Activated CD8-positive, alpha-beta memory T cell treated with anti-CD3 and anti-CD28 coated beads, Interleukin-2, amount 10 ng/mL, durations not matched to agents 7 days and 5 days (primary cell): ENCODE measurements around the gene PPP1R9B. TPM values are rescaled to one million over a fixed set of nuclear protein-coding genes. Genes with fewer than 3 reads are reported as not detected.

ENCODE experiments used
- ATAC-seq: fragments of 150-1000 bp; cut with Tn5 transposase; one replicate; pipeline ENCODE4 v1.10.0; 2021; ENCODE audit warnings: moderate library complexity
- CTCF ChIA-PET: fragments of 350-600 bp; sonication (Branson Sonifier 250); formaldehyde crosslinking; loops from one replicate; lab custom pipeline; 2021; ENCODE audit warnings: antibody characterized with exemption; lab: Charles Lee
- DNase-seq: peaks from one replicate; pipeline ENCODE4 v3.0.0-alpha.2; 2020
- H3K27ac Mint-ChIP-seq: one replicate; pipeline ENCODE4 v1.8.0; 2021; ENCODE audit warnings: mild to moderate bottlenecking, mixed read lengths
- H3K27me3 Mint-ChIP-seq: one replicate; pipeline ENCODE4 v1.8.0; 2021; ENCODE audit warnings: mixed read lengths
- H3K36me3 Mint-ChIP-seq: one replicate; pipeline ENCODE4 v1.8.0; 2021; ENCODE audit warnings: mild to moderate bottlenecking, mixed read lengths
- H3K4me1 Mint-ChIP-seq: one replicate; pipeline ENCODE4 v1.8.0; 2021; ENCODE audit warnings: mixed read lengths
- H3K4me3 Mint-ChIP-seq: one replicate; pipeline ENCODE4 v1.8.0; 2021; ENCODE audit warnings: mild to moderate bottlenecking, moderate library complexity, mixed read lengths
- H3K9me3 Mint-ChIP-seq: one replicate; pipeline ENCODE4 v1.8.0; 2022; ENCODE audit warnings: low read depth, mixed read lengths
- total RNA-seq, 2 experiments: library from RNA; stranded (reverse); gene quantifications; one replicate each; pipeline ENCODE4 v1.2.3, GENCODE V29; 2021

PPP1R9B gene
- 100 to 1,000 TPM; 108 to 121 TPM for total RNA-seq

- H3K4me1 Mint-ChIP-seq = peaks cover 49% of the 10 kb centered on the region
- peak within 1 kb of the TSS; percentile 96 for H3K27ac Mint-ChIP-seq
- peak within 1 kb of the TSS; percentile 80 for H3K4me3 Mint-ChIP-seq
- CTCF ChIA-PET = interaction anchor here (0.7 to 6.2 kb wide), 9 partner anchors 7 to 55 kb away, joined by 3 to 81 read pairs (median 5); partner anchors contain the start of gene PDK2
- ATAC-seq = peak; percentile 12
- no peak for DNase-seq
- H3K27me3 Mint-ChIP-seq = no peaks in the 10 kb centered on the region
- no peaks in the 10 kb centered on the region for H3K9me3 Mint-ChIP-seq
- peaks cover 14% of the 10 kb centered on the region for H3K36me3 Mint-ChIP-seq
Measured at GRCh38 chr17:50150354-50151040, at the start of gene PPP1R9B. TSS of gene PPP1R9B (minus strand) at chr17:50150677. CDS start at chr17:50150513, 164 bp downstream.

- CTCF ChIA-PET = interaction anchor here (0.6 to 7.7 kb wide), 69 partner anchors 9 to 342 kb away, joined by 3 to 244 read pairs (median 5); partner anchors contain the start of genes ACSF2, EME1, ITGA3 and LRRC59
- Mint-ChIP-seq H3K4me3 (peak overlapping the region; percentile 61), H3K36me3 (no peaks in the 10 kb centered on the region), H3K27ac (no peak overlapping the region), H3K27me3 (peaks cover 51% of the 10 kb centered on the region), H3K9me3 (no peaks in the 10 kb centered on the region), H3K4me1 (peaks cover 13% of the 10 kb centered on the region)
- DNase-seq (peak; percentile 80), ATAC-seq (peak; percentile 82)
Measured at GRCh38 chr17:50199803-50200456, 49.5 kb upstream of the PPP1R9B start.

DNA sequence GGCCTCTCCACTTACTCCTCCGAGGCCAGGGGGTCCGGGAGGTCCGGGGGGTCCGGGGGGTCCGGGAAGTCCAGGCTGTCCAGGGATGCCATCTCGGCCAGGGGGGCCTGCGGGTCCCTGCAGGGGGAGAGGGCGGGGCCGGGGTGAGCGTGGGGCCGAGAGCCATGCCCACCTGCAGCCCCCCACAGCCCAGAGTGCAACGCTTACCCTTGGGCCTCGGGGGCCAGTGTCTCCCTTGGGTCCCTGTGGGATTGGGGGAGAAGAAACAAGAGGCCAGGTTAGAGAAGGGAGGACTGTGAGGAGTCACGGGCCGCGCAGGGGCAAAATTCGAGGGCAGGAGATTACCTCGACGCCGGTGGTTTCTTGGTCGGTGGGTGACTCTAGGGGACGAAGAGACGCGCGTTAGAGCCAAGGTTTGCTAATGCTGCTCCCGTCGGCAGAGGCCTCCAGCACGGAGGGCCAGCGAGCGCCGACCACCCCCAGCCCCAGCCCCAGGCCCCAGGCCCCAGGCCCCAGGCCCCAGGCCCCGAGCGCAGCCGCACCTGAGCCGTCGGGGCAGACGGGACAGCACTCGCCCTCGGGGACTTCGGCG is 48.8 kb upstream of the PPP1R9B start:
- no peak for ATAC-seq
- Mint-ChIP-seq H3K36me3 (no peaks in the 10 kb centered on the region), H3K27me3 (peaks cover 49% of the 10 kb centered on the region), H3K4me1 (peaks cover 13% of the 10 kb centered on the region), H3K27ac (no peak overlapping the region), H3K4me3 (peak overlapping the region; percentile 61), H3K9me3 (no peaks in the 10 kb centered on the region)
- CTCF ChIA-PET = interaction anchor here (0.9 to 7.7 kb wide), 25 partner anchors 11 to 280 kb away, joined by 3 to 244 read pairs (median 10); partner anchors contain the start of genes ITGA3, PDK2, SGCA and TMEM92
- DNase-seq = no peak

DNA sequence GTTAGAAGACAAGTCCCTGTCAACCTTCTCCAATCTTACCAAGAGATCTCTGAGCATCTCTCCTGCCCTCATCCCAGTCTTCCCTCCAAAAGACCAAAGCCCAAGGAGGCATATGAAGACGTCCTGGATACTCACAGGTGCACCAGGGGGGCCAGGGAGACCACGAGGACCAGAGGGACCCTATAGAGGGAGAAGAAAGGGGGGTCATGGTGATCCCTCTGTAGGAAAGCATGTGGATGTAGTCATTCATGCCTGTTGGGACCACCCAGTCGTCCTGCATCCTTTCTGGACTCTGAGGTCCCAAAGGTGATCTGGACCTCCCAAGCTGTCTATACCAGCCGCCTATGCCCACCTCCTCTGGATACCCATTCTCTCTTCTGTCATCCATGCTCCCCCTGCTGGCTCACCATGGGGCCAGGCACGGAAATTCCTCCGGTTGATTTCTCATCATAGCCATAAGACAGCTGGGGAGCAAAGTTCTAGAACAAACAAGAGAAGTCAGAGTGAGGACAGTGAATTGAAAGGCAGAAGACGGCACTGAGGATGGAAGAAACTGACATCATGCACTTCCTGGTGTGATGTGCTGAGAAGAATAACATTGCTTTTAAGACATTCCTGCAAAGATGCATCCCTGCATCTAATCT is 47.7 kb upstream of the PPP1R9B start:
- ATAC-seq (peak; percentile 24), DNase-seq (peak; percentile 79)
- H3K27ac Mint-ChIP-seq = no peak overlapping the region
- H3K4me1 Mint-ChIP-seq = peaks cover 13% of the 10 kb centered on the region
- H3K4me3 Mint-ChIP-seq = no peak overlapping the region
- H3K27me3 Mint-ChIP-seq = peaks cover 44% of the 10 kb centered on the region
- H3K36me3 Mint-ChIP-seq = no peaks in the 10 kb centered on the region
- CTCF ChIA-PET = interaction anchor here (0.6 to 3.5 kb wide), 19 partner anchors 10 to 104 kb away, joined by 3 to 82 read pairs (median 4); partner anchors contain the start of gene PDK2
- H3K9me3 Mint-ChIP-seq = no peaks in the 10 kb centered on the region

DNA sequence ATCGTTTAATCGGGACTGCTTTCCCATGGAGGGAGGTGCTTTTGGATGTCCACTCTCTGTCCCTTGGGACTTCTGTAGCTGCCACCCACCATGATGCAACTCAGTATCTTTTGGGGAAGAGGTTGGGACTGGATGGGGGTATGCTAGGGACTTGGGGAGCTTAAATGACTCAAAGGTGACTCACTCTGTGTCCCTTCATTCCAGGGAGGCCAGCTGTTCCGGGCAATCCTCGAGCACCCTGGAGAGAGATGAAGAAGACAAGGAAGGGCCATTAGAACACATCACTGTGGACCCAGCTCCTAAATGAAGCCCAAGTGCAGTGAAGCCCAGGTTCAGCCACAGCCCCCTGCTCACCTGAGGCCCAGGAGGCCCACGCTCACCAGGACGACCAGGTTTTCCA is 46.3 kb upstream of the PPP1R9B start:
- DNase-seq (no peak), ATAC-seq (no peak)
- no peak overlapping the region for H3K4me3 Mint-ChIP-seq
- no peak overlapping the region for H3K27ac Mint-ChIP-seq
- CTCF ChIA-PET = interaction anchor here (0.7 to 3.5 kb wide), 13 partner anchors 9 to 100 kb away, joined by 3 to 82 read pairs (median 5); partner anchors contain the start of genes PPP1R9B and TMEM92
- no peaks in the 10 kb centered on the region for H3K36me3 Mint-ChIP-seq
- H3K9me3 Mint-ChIP-seq = no peaks in the 10 kb centered on the region
- peaks cover 13% of the 10 kb centered on the region for H3K4me1 Mint-ChIP-seq
- peaks cover 31% of the 10 kb centered on the region for H3K27me3 Mint-ChIP-seq

DNA sequence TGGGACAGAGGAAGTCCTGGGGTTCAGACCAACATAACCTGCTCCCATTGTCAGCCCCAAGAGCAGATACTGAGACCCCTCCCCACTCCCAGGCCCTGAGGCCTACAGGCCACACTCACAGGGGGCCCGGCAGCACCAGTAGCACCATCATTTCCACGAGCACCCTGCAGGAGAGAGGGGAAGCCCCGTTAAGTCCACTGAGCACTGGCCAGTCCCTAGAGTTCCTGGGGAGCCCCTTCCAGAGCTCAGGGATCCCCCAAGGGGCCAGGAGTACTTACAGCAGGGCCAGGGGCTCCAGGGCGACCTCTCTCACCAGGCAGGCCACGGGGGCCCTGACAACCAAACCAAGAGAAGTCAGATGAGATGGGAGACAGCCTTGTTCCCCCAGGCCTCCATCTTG is 45.6 kb upstream of the PPP1R9B start:
- ATAC-seq = no peak
- Mint-ChIP-seq H3K9me3 (no peaks in the 10 kb centered on the region), H3K4me3 (no peak overlapping the region), H3K27me3 (peaks cover 26% of the 10 kb centered on the region), H3K4me1 (peaks cover 10% of the 10 kb centered on the region), H3K36me3 (no peaks in the 10 kb centered on the region), H3K27ac (no peak overlapping the region)
- no peak for DNase-seq
- CTCF ChIA-PET = interaction anchor here (0.7 to 3.5 kb wide), 11 partner anchors 8 to 101 kb away, joined by 3 to 82 read pairs (median 7); partner anchors contain the start of gene TMEM92

- H3K4me1 Mint-ChIP-seq = peaks cover 6% of the 10 kb centered on the region
- no peaks in the 10 kb centered on the region for H3K9me3 Mint-ChIP-seq
- ATAC-seq (no peak), DNase-seq (no peak)
- H3K4me3 Mint-ChIP-seq = no peak overlapping the region
- CTCF ChIA-PET = interaction anchor here (2.6 to 3.5 kb wide), 4 partner anchors 17 to 102 kb away, joined by 7 to 82 read pairs (median 16); partner anchors contain the start of gene TMEM92
- peaks cover 20% of the 10 kb centered on the region for H3K27me3 Mint-ChIP-seq
- no peak overlapping the region for H3K27ac Mint-ChIP-seq
- no peaks in the 10 kb centered on the region for H3K36me3 Mint-ChIP-seq
Measured at GRCh38 chr17:50194934-50195865, 44.7 kb upstream of the PPP1R9B start.

DNA sequence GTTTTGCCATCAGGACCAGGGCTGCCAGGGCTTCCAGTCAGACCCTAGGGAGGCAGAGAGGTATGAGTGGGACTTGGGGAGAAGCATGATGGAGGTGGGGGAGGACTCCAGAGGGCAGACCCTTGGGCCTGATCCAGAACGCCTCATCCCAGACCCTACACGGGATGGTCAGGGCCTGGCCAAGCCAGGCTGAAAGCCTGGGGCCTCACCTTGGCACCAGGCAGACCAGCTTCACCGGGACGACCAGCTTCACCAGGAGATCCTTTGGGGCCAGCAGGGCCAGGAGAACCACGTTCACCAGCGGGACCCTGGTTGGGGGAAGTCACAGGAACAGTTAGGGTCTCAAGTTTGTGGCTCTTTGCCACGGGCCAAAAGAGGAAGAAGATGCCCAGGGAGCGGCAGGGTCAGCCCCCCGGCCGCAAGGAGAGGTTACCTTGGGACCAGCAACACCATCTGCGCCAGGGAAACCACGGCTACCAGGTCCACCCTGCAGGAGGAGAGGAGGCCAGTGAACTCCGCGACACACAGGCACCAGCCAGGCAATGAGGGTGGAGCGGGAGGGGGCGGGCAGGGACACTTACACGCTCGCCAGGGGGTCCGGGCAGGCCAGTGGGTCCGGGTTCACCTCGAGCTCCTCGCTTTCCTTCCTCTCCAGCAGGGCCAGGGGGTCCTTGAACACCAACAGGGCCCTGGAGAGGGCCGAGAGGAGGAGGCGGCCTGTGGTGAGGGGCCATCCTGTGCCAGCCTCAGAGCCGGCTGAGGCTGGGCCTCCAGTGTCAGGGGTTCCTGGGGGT is 43.9 kb upstream of the PPP1R9B start:
- ATAC-seq (no peak), DNase-seq (no peak)
- H3K4me1 Mint-ChIP-seq = peaks cover 2% of the 10 kb centered on the region
- H3K27me3 Mint-ChIP-seq = peaks cover 20% of the 10 kb centered on the region
- H3K9me3 Mint-ChIP-seq = no peaks in the 10 kb centered on the region
- CTCF ChIA-PET = no interaction called here
- H3K36me3 Mint-ChIP-seq = no peaks in the 10 kb centered on the region
- no peak overlapping the region for H3K27ac Mint-ChIP-seq
- H3K4me3 Mint-ChIP-seq = no peak overlapping the region

- DNase-seq = no peak
- no peaks in the 10 kb centered on the region for H3K36me3 Mint-ChIP-seq
- H3K4me1 Mint-ChIP-seq = no peaks in the 10 kb centered on the region
- H3K27me3 Mint-ChIP-seq = peaks cover 9% of the 10 kb centered on the region
- CTCF ChIA-PET = no interaction called here
- no peak overlapping the region for H3K4me3 Mint-ChIP-seq
- no peaks in the 10 kb centered on the region for H3K9me3 Mint-ChIP-seq
- no peak for ATAC-seq
- no peak overlapping the region for H3K27ac Mint-ChIP-seq
Measured at GRCh38 chr17:50192618-50193291, 42.3 kb upstream of the PPP1R9B start.

DNA sequence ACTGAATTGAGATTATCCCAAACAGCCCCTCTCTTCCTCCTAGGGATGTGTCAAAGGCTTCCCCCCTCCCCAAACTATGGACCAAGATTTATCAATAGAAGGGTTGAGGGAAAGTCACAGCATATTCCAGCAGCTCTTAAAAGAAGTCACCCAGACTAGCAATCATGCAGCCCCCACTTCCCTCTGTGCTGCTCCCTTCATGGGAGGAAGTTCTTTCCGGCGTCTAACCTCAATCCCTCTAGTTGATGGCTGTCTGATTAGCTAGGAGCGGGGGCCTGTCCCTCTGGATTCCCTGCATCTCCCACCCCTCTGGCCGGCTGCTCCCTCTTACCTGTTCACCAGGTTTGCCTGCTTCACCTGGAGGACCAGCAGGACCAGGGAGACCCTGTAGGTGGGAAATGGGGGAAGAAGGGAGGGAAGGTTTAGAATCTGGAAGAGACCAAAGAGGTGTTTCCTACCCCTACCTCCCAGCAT is 41.7 kb upstream of the PPP1R9B start:
- ATAC-seq = no peak
- peaks cover 4% of the 10 kb centered on the region for H3K27me3 Mint-ChIP-seq
- CTCF ChIA-PET = interaction anchor here (0.5 to 1.0 kb wide), 2 partner anchors 23 to 294 kb away, joined by 5 read pairs; no protein-coding TSS in a partner anchor
- H3K27ac Mint-ChIP-seq = no peak overlapping the region
- H3K4me3 Mint-ChIP-seq = no peak overlapping the region
- DNase-seq = no peak
- H3K4me1 Mint-ChIP-seq = no peaks in the 10 kb centered on the region
- H3K9me3 Mint-ChIP-seq = no peaks in the 10 kb centered on the region
- no peaks in the 10 kb centered on the region for H3K36me3 Mint-ChIP-seq
